GM21576 (cell line): ENCODE data around the gene TNFSF13.

Experiments used
- ATAC-seq: cut with Tn5 transposase; IDR thresholded peaks from one replicate; pipeline ENCODE4 v1.9.1; 2021; ENCODE audit warnings: mild to moderate bottlenecking, moderate library complexity; ENCODE audit not compliant: unreplicated experiment

Gene TNFSF13

DNA sequence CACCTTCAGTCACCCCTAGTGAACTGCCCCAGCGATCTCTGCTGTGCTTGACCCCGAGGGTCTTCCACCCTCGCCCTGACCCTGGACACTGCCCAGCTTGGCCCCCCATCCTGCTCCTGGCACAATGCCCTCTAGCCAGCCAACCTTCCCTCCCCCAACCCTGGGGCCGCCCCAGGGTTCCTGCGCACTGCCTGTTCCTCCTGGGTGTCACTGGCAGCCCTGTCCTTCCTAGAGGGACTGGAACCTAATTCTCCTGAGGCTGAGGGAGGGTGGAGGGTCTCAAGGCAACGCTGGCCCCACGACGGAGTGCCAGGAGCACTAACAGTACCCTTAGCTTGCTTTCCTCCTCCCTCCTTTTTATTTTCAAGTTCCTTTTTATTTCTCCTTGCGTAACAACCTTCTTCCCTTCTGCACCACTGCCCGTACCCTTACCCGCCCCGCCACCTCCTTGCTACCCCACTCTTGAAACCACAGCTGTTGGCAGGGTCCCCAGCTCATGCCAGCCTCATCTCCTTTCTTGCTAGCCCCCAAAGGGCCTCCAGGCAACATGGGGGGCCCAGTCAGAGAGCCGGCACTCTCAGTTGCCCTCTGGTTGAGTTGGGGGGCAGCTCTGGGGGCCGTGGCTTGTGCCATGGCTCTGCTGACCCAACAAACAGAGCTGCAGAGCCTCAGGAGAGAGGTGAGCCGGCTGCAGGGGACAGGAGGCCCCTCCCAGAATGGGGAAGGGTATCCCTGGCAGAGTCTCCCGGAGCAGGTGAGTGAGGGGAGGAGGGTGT, at the start of gene TNFSF13:
TNFSF13 (plus strand) TSS at position 207 of the 776 bp plus-strand sequence; CDS start at position 497, 290 bp downstream.
- no peak for ATAC-seq

- ATAC-seq = no peak
Observed at GRCh38 chr17:7508846-7509245, 49.7 kb upstream of the TNFSF13 start.

DNA sequence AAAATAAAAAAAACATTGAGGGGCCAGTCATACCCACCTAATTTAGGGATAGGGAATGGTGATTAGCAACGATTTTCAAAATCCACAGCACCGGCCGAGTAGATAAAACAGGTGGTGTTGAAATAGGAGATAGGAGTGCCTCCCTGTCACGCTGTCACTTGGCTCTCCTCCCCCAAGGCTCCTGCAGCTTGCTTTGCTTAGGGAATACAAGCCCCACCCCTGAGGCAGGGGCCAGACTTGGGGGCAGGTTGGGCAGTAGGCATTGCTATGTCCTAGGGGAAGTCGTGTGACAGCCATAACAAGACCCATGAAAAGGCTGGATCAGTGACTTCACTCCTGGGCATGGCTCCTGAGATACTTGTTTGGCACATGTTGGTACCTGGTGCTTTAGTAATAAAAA, 48.6 kb upstream of the TNFSF13 start:
- ATAC-seq = no peak

GRCh38 chr17:7511108-7511507, 47.4 kb upstream of the TNFSF13 start:
- ATAC-seq = no peak

- no peak for ATAC-seq
Observed at GRCh38 chr17:7512105-7512504, 46.4 kb upstream of the TNFSF13 start.

DNA sequence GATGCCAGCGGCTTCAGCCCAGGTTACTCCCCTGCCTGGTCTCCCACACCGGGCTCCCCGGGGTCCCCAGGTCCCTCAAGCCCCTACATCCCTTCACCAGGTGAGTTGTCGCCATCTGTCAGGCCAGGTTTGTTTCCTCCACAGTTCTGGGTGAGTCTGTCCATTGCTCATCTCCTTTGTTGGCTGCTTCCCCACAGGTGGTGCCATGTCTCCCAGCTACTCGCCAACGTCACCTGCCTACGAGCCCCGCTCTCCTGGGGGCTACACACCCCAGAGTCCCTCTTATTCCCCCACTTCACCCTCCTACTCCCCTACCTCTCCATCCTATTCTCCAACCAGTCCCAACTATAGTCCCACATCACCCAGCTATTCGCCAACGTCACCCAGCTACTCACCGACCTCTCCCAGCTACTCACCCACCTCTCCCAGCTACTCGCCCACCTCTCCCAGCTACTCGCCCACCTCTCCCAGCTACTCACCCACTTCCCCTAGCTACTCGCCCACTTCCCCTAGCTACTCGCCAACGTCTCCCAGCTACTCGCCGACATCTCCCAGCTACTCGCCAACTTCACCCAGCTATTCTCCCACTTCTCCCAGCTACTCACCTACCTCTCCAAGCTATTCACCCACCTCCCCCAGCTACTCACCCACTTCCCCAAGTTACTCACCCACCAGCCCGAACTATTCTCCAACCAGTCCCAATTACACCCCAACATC, 45.6 kb upstream of the TNFSF13 start:
- no peak for ATAC-seq

DNA sequence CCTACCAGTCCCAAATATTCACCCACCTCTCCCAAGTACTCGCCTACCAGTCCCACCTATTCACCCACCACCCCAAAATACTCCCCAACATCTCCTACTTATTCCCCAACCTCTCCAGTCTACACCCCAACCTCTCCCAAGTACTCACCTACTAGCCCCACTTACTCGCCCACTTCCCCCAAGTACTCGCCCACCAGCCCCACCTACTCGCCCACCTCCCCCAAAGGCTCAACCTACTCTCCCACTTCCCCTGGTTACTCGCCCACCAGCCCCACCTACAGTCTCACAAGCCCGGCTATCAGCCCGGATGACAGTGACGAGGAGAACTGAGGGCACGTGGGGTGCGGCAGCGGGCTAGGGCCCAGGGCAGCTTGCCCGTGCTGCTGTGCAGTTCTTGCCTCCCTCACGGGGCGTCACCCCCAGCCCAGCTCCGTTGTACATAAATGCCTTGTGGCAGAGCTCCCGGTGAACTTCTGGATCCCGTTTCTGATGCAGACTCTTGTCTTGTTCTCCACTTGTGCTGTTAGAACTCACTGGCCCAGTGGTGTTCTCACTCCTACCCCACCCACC, 44.6 kb upstream of the TNFSF13 start:
- ATAC-seq = no peak

DNA sequence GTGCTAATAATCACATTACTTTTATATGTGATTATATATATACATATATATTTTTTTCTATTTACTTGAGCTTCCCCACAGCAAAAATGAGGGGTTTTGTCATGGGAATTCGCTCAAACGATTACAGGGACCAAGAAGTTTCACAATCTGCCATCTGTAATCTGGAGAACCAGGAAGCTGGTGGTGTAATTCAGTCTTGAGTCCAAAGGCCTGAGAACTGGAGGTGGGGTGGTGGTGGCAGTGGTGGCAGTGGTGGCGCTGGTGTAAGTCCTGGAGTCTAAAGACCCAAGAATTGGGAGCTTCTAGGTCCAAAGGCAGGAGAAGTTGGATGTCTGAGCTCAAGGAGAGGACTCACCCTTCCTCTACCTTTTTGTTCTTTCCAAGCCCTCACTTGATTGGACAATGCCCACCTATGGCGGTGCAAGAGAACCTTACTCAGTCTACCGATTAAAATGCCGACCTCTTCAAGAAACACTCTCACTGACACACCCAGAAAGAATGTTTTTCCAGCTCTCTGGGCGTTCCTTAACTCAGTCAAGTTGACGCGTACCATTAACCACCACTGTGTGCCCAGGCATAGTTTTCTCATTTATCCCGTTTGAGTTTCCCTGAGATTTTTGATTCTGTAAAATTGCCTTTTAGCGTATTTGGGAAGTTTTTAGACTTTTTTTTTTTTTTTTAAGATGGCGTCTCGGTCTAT, 42.5 kb upstream of the TNFSF13 start:
- ATAC-seq = no peak

DNA sequence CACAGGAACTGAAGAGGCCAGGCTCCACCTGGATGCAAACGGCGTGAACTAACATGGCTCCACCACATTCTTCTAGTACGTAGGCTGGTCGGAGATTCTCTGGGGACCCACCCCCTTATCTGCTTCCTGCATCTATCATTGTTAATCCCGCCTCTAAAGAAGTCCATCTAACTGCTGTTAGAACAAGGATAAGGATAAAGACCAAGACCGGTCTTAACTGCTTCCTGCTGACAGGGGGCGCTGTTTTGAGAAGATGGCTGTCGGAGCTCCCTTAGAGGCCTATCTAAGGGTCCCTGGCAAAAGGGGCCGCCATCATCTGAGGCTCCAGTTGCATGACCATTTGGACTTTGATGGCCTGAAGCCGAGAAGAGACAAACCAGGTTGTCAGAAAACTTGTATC, 35.5 kb upstream of the TNFSF13 start:
- no peak for ATAC-seq

DNA sequence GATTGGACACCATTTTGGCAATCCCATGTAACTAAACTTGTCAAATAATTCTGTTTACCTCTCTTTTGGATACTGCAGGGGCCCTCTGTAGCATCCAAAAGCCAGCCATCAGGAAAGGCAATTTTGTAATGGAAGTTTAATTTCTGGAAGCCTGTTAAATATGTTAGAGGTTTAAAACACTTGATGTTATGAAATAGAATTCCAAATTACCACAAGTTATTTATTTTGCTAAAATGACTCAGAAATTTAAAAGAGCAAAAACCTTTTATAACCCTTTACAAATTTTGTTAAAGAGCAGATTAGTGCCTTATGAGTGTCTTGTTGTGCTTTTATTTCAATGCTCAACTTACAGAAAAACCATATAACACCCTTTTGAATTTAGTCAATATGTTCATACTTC, 29.7 kb upstream of the TNFSF13 start:
- ATAC-seq = no peak

DNA sequence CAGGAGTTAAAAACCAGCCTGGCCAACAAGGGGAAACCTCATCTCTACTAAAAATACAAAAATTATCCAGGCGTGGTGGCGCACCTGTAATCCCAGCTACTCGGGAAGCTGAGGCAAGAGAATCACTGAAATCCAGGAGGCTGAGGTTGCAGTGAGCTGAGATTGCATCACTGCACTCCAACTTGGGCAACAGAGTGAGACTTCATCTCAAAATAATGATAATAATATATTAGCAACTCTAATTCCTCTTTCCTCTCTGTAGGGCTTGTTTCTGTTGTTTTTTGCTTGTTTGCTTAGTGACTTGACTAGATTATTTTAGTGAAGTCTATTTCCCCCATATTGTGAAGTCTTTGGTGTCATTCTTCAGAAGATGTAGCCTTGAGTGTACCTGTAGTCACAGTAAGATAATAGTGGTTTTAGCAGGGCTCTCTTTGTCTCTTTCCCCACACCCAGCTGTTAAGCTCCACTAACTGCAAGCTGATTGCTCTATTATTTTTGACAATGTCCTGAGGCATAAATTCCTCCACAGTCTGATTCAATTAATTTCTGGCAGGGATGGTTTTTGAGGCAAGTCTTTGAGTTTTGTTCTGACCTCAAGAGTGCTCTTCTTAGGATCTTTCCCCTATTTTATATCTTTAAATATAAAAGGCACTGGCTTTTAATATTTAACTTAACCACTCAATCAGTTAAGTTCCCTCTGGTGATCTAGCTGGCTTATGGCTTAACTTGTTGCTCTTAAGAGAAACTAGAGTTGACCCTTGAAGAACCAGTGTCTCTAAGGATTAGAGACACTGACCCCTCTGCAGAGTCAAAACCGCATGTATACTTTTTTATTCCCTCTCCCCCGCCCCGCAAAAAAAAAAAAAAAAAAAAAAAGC, 28.3 kb upstream of the TNFSF13 start:
- no peak for ATAC-seq

GRCh38 chr17:7538050-7538449, 20.5 kb upstream of the TNFSF13 start:
- ATAC-seq = no peak

GRCh38 chr17:7538891-7539545, 19.5 kb upstream of the TNFSF13 start:
- no peak for ATAC-seq

GRCh38 chr17:7541074-7541621, 17.4 kb upstream of the TNFSF13 start:
- ATAC-seq = no peak

- ATAC-seq = no peak
Observed at GRCh38 chr17:7544911-7545310, 13.6 kb upstream of the TNFSF13 start.

GRCh38 chr17:7548585-7549400, 9.8 kb upstream of the TNFSF13 start, which contains the start of gene TNFSF12:
TNFSF12 (plus strand) TSS chr17:7549058; CDS start chr17:7549154, 96 bp downstream.
- ATAC-seq = no peak

GRCh38 chr17:7549401-7550055, 9.0 kb upstream of the TNFSF13 start:
- ATAC-seq = no peak

DNA sequence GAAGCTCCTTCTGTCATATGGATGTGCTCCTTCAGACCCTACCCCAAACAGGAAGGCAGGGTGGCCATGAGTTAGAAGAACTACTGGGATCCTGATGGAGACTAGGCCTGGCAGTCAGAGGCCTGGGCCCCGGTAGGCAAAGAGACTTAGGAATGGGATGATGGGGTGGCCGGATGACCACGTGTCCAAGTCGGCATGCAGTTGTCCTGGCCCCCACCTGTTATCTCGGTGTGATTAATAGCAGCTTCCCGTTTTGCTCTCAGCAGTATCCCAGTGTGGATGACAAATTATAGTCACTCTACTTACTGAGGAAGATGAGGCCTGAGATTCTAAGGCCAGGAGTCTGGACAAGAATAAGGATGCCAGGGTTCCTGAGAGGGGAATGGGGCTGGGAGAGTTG, 8.2 kb upstream of the TNFSF13 start:
- ATAC-seq = no peak
